ENCODE measurements around the gene C3orf70. TPM values are rescaled to one million over a fixed set of nuclear protein-coding genes. Genes with fewer than 3 reads are reported as not detected.

Gene C3orf70
- total RNA-seq, 1 donor from 2014 or later = under 0.01 TPM

DNA sequence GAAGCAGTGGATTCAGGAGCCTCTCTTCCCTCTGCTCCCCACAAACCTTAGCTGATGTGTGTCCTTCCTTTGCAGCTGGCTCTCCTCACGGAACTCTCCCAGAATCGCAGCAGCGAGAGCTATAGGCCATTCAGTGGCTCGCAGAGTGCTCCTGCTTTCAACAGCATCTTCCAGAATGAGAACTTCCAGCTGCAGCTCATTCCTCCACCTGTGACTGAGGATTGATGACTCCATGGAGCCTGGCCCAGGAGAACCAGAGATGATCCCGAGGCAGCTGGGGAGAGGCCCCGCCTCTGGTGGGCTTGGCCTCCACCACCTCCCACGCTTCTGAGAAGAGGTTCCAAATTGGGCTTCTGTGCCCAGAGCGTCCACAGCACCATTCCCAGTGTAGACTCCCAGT lies 101.1 kb downstream of the C3orf70 start:
- no peak for DNase-seq (ENCODE audit: low read depth)

DNA sequence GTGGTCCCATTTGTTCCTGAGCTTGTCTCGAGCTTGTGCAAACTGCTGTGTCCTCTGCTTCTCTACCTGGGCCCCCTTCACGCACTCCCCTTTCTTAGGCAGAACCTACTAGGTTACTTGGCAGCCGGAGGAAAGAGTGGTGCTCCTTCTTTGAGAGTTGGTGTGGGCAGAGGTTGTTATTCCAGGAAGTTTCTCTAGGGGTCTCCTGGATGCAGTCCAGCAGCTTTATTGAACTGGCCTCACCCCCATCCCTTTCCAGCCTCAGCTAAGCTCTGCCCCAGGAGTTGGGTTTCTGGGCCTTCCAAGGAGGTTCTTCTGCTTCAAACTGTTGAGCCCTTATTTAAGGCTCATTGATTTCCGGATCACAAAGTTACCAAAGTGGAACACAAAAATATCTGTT lies 103.2 kb downstream of the C3orf70 start:
- no peak for DNase-seq (ENCODE audit: low read depth)

DNA sequence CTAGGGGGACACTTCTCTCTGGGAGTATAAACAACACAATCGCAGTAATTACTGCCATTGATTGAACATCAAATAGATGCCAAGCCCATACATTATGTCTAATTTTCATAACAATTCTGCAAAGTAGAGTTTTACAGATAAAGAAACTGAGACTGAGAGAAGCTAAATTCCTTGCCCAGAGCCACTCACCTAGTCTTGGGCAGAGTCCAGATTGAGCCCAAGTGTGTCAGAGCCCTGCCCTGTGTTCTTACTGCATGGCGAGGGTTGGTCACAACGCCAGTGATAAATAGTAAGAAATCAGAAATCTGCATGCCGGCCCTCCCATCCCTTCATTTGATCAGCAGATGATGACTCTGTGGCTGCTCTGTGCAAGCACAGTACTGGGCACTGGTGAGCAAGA lies 106.3 kb downstream of the C3orf70 start:
- no peak for DNase-seq (ENCODE audit: low read depth)

DNA sequence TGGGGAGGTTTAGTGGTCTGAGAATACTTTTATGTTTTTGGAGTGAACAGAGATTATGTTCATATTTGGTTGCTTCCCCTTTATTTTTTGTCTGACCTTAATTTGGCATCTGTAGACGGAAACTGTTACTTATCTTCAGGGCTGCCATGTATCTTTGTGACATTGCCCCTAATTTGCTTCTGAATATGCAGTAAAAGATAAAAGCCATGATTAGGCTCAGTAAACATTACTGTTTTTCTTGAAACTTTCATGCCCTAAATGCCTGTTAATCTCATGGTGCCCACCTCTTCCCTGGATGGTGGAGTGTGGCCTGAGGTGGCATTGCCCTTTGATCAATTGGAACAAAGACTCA lies 106.7 kb downstream of the C3orf70 start:
- DNase-seq (ENCODE audit: low read depth) = no peak

DNA sequence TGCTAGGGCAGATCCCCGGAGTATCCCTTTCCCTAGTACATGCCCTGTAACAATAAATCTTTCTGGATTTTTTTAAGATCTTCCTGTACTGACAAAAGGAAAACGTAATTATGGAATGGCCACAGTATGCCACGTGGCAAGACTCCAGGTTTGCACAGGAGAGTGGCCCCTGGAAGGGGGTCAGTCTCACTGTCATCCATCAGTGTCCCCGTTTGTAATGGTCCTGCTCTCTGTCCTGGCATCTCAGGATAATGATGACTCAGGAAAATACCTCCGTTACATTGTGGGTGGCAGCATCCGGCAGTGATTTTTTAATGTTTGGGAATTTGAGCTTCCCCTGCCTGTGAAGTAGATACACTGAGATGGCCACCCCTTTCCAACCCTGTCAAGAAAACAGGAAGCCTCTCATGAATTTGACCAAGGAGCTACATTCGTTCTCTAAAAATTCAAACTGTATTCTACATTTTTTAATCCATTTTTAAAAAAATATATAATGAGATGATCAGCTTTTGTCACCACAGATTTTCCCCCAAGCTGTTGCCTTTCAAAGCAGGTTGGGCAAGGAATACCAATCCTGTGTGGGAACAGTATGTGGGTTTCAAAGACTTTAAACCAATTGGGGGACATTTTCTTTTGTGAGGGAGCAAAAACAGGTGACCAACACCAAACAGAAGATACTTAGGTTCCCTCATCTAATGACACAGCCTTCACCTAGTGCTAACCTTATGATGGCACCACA lies 110.4 kb downstream of the C3orf70 start:
- DNase-seq (ENCODE audit: low read depth) = no peak

DNA sequence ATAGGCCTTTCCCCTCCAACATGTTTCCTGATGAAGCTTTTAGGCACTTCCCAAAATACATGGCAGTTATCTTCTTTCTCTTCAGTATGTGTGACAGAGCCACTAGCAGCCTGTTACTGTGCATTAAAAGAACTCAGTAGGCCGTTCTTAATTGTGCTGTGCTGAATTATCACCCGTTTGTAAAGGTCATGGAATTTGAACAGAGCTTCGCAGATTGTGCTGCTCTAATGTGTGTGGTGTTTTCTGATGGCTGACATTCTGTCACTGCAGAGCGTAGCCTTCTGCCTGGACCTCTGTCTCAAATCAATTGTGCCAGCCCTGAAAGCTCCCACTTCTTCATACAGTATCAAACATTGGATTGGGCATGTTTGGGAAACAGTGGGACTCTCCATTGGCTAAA lies 111.3 kb downstream of the C3orf70 start:
- DNase-seq (ENCODE audit: low read depth) = no peak

DNA sequence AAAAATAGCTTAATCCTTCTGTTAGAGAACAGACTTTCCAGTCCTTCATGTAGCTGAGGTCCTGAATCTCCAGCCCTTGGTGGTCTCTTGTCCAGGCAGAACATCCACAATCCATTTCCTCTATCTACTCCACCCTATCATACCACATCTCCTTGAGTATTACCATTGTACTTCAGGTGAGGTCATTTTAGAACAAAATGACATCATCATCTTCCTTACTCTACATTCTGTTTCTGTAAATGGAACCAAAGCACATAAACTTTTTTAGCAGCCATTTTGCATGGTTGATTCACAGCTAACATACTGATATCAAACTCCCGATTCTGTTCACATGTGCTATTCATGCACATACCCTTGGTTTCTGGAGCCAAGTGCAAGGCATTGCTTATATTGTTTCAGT lies 112.4 kb downstream of the C3orf70 start:
- no peak for DNase-seq (ENCODE audit: low read depth)

DNA sequence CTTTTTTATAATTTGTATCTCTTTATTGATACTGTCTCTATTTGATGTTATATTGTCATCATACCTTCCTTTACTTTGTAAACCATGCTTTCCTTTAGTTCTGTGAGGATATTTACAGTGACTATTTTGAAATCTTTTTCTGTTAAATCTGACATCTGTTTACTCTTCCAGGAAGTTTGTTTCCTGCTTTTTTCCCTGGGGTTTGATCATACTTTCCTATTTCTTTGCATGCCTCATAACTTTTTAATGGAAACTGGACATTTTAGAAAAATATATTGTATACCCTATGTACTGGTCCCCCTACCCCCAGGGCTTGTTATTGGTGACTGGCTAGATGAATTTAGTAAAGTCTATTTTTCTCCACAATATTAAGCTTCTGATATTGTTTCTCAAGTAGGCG lies 115.1 kb downstream of the C3orf70 start:
- no peak for DNase-seq (ENCODE audit: low read depth)

DNA sequence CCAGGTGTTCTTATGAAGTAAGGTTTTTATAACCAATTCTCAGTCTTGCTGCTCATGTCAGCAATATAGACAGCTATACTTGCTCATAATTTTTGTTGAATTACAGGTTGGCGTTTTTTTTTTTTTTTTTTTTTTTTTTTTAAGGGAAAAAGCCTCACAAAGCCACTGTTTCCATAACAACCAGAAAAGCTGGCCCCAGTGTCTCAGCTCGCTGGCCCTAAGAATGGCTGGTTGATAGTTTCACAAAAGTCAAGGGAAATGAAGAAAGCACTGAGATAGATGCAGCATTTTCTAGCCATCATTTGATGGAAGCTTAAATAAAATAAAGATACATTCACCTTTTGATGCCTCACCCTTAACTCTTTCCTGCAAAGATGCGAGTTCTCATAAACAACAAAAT lies 121.9 kb downstream of the C3orf70 start:
- no peak for DNase-seq (ENCODE audit: low read depth)

DNA sequence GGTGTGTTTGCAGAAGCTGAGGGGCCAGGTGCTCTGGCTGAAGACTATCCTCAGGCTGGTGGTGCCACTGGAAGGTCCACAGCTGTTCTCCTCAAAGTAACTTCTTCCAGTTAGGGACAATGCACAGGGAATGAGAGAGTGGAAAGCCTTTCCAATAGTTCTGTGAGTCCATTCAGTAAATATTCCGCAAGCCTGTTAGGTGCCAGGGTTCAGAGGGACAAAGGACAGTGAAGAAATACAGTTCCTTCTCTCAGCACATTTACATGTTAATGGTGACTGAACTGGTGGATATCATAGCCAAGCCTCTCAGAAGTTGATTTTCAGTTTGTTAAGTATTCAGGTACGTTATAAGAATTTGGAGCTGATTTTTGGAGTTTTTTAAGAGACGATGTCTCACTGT lies 122.5 kb downstream of the C3orf70 start:
- no peak for DNase-seq (ENCODE audit: low read depth)

DNA sequence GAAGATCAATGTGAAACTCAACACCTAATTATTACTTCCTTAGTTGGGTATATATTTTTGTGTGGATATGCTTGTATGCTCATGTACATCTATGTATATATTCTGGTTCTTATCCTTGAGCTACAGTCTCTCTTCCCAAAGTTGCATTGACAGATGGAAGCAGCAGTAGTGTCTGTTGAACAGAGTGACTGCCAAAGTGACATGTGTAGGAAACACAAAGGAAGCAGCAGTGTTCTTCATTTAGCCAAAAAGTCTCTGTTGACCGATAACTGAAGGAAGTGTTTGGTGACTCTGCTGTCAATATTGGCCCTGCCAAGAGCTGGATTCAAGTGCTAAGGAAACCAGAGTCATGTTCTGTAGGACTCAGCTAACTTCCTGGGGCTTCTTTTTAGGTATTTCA lies 123.8 kb downstream of the C3orf70 start:
- no peak for DNase-seq (ENCODE audit: low read depth)

DNA sequence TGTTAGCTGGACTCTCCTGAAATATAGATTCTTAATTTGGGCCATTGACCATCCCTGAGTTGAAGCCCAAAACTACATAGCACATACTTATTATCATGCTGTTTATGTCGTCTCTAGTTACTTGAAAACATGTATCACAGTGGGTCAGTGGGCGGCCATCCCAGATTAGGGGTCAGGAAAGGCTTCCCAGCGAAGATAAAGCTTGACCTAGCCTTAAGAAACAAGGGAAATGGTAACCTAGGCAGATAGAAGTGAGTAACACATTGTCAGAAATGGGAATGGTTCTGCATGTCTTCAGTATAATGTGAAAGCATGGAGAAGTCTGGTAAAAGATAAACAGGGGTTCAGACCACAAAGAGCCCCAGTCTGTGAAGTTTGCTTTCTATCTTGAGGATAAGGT lies 124.7 kb downstream of the C3orf70 start:
- DNase-seq (ENCODE audit: low read depth) = no peak

Other genes with a start within 250 kb of the C3orf70 start
- gene EHHADH, start 101.0 kb upstream of the C3orf70 start, total RNA-seq = 21.9 and 35.6 TPM in 2 replicates
- gene MAP3K13, start 210.1 kb upstream of the C3orf70 start, total RNA-seq = 35.3 and 40.7 TPM in 2 replicates

Data from renal cortical epithelial cell (primary cell).